ENCODE data around the gene RNF214.

DNA sequence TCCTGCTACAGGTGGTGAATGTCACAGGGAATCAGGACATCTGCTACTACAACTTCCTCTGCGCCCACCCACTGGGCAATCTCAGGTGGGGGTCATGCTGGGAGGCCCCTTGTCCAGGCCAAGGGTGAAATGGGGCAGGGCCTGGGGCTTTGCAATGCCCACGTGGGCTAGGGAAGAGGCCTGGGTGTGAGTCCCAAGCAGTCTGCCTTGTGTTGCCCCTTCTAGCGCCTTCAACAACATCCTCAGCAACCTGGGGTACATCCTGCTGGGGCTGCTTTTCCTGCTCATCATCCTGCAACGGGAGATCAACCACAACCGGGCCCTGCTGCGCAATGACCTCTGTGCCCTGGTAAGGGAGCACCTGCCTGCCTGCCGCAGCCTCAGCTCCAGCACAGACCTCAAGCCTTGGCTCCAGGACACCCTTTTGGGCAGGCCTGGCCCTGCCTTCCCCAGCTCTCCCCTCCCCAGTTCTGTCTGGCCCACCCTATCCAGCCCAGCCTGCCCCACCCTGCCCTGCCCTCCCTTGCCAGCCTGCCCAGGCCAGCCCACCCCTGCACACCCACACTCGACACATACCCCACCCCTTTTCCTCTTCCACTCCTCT is 42.4 kb upstream of the RNF214 start:
- no peak for TF ChIP-seq POLR2A (IDR thresholded peaks at IDR 0.05)
- TF ChIP-seq, protein P1, sequence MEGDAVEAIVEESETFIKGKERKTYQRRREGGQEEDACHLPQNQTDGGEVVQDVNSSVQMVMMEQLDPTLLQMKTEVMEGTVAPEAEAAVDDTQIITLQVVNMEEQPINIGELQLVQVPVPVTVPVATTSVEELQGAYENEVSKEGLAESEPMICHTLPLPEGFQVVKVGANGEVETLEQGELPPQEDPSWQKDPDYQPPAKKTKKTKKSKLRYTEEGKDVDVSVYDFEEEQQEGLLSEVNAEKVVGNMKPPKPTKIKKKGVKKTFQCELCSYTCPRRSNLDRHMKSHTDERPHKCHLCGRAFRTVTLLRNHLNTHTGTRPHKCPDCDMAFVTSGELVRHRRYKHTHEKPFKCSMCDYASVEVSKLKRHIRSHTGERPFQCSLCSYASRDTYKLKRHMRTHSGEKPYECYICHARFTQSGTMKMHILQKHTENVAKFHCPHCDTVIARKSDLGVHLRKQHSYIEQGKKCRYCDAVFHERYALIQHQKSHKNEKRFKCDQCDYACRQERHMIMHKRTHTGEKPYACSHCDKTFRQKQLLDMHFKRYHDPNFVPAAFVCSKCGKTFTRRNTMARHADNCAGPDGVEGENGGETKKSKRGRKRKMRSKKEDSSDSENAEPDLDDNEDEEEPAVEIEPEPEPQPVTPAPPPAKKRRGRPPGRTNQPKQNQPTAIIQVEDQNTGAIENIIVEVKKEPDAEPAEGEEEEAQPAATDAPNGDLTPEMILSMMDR (IDR thresholded peaks at IDR 0.05) = no peak
